ENCODE results near the gene SCGB1D1. TPM values are rescaled to one million over a fixed set of nuclear protein-coding genes. Genes with fewer than 3 reads are reported as not detected.

Gene SCGB1D1
- total RNA-seq, 1 experiment from 2014 or later = not detected

- TF ChIP-seq ZBTB33 (IDR thresholded peaks at IDR 0.05; ENCODE audit: extremely low read depth, insufficient replicate concordance, low read length) = no peak
- no peak for TF ChIP-seq SIN3A (IDR thresholded peaks at IDR 0.05; ENCODE audit: low read depth)
- no peak for TF ChIP-seq EZH2 (IDR thresholded peaks at IDR 0.05)
Measured at GRCh38 chr11:62201376-62201775, 11.4 kb downstream of the SCGB1D1 start (continued).

- POLR2A ChIA-PET = no interaction called here
- Histone ChIP-seq H3K9me2 (ENCODE audit: insufficient read depth) (no peaks in the 10 kb centered on the region), H2AFZ (ENCODE audit: low read depth, low read length, poor library complexity, severe bottlenecking) (no peak overlapping the region), H3K4me2 (ENCODE audit: low read length) (no peak overlapping the region), H3K27me3 (ENCODE audit: insufficient read depth, low read length) (peaks cover 4% of the 10 kb centered on the region; the same call in 1 of the 2 replicates), H3K9ac (ENCODE audit: low read length) (no peak overlapping the region), H3K36me3 (ENCODE audit: control insufficient read depth in 1 of 2, insufficient read depth in 2 of 2, low read length in 2 of 2) (no peaks in the 10 kb centered on the region), H3K4me1 (ENCODE audit: control insufficient read depth in 1 of 2, insufficient read depth in 2 of 2, low read length in 2 of 2) (no peaks in the 10 kb centered on the region), H3K27ac (ENCODE audit: low read depth, low read length) (no peak overlapping the region), H4K20me1 (ENCODE audit: insufficient read depth) (no peaks in the 10 kb centered on the region), H3K79me2 (ENCODE audit: insufficient read depth, low read length) (no peaks in the 10 kb centered on the region), H3K4me3 (replicated peaks in 1 of 2; ENCODE audit: low read depth in 1 of 2, low read length in 2 of 2) (no peak overlapping the region), H3K9me3 (ENCODE audit: control insufficient read depth in 1 of 2, insufficient read depth in 1 of 2, low read depth in 1 of 2, low read length in 2 of 2) (no peaks in the 10 kb centered on the region)
- ATAC-seq = no peak
- CTCF ChIA-PET = no interaction called here
- no peak for DNase-seq (ENCODE audit: low read depth, low spot score)
- BruUV-seq (replicated peaks) = no TSS peak
- RAD21 ChIA-PET (ENCODE audit: low non-redundant PET in 1 of 2, low total read pairs in 2 of 2, uncharacterized antibody in 2 of 2, unreplicated experiment in 2 of 2) = no interaction called here
- no peak for TF ChIP-seq MAX (IDR thresholded peaks at IDR 0.05)
- TF ChIP-seq TCF7L2 (IDR thresholded peaks at IDR 0.05; ENCODE audit: borderline replicate concordance, extremely low read depth, insufficient read depth, insufficient read length) = no peak
- TF ChIP-seq POLR2A (IDR thresholded peaks at IDR 0.05; ENCODE audit: borderline replicate concordance, extremely low read depth, insufficient read depth, insufficient read length) = no peak
- TF ChIP-seq ATF3 (IDR thresholded peaks at IDR 0.05) = no peak
- TF ChIP-seq CBX3 (IDR thresholded peaks at IDR 0.05; ENCODE audit: low read depth) = no peak
- no peak for TF ChIP-seq ZFX (IDR thresholded peaks at IDR 0.05)
- TF ChIP-seq ELF1 (IDR thresholded peaks at IDR 0.05; ENCODE audit: borderline replicate concordance, low read depth) = no peak
- no peak for TF ChIP-seq FOSL1 (IDR thresholded peaks at IDR 0.05; ENCODE audit: low read depth)
- no peak for TF ChIP-seq YY1 (IDR thresholded peaks at IDR 0.05; ENCODE audit: extremely low read depth, insufficient replicate concordance, low read depth, low read length)
- TF ChIP-seq SRF (IDR thresholded peaks at IDR 0.05; ENCODE audit: low read depth) = no peak
- TF ChIP-seq ZBTB33 (IDR thresholded peaks at IDR 0.05; ENCODE audit: extremely low read depth, insufficient replicate concordance, low read length) = no peak
- TF ChIP-seq EZH2 (IDR thresholded peaks at IDR 0.05) = no peak
- TF ChIP-seq RAD21 (IDR thresholded peaks at IDR 0.05; ENCODE audit: low read depth) = no peak
- TF ChIP-seq CEBPB (IDR thresholded peaks at IDR 0.05; ENCODE audit: low read depth) = no peak
- no peak for TF ChIP-seq SIN3A (IDR thresholded peaks at IDR 0.05; ENCODE audit: low read depth)
- no peak for TF ChIP-seq ZNF274 (IDR thresholded peaks at IDR 0.05; ENCODE audit: low read depth, low read length)
- intact Hi-C loops (cut with micrococcal nuclease) = no loop called here
Measured at GRCh38 chr11:62202910-62203309, 12.9 kb downstream of the SCGB1D1 start.
